HG02973 (cell line): ENCODE results near the gene ZSCAN26.
"Not testable (repeated sequence)": the region's sequence is repeated elsewhere in the genome, so short reads cannot be mapped to it uniquely, and the experiment has no call there.

ENCODE experiments used
- ATAC-seq: cut with Tn5 transposase; IDR thresholded peaks from one replicate; pipeline ENCODE4 v1.9.1; 2021; ENCODE audit warnings: moderate library complexity; ENCODE audit not compliant: unreplicated experiment

Gene ZSCAN26

GRCh38 chr6:28315628-28316027 is 48.7 kb downstream of the ZSCAN26 start:
- ATAC-seq, result no peak

- ATAC-seq, result not testable (repeated sequence)
Measured at GRCh38 chr6:28317866-28318265, 50.9 kb downstream of the ZSCAN26 start.

GRCh38 chr6:28322661-28323060 is 55.7 kb downstream of the ZSCAN26 start:
- no peak for ATAC-seq

GRCh38 chr6:28323813-28324424 is 57.0 kb downstream of the ZSCAN26 start:
- no peak for ATAC-seq

- no peak for ATAC-seq
Measured at GRCh38 chr6:28326371-28326948, 59.5 kb downstream of the ZSCAN26 start.
